ENCODE results near the gene CDKN1B. TPM values are rescaled to one million over a fixed set of nuclear protein-coding genes. Genes with fewer than 3 reads are reported as not detected.

Gene CDKN1B
- total and polyA plus RNA-seq, 2 of the 4 experiments (the other 2 are of a cell fraction): 13.9 to 17.4 TPM

DNA sequence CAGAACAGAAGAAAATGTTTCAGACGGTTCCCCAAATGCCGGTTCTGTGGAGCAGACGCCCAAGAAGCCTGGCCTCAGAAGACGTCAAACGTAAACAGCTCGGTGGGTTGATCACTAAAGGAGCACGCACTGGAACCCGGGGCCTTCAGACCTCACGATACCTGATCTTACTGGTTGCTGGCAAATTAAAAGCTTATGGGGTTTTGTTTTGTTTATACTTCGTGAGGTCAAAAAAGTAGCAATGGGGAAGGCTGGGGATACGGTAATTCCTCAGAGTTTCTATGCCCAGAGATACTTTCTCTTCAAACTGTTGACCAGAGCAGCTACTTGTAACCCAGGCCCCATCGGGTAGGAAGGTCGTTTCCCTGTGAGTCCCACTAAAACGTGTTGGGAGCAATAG, 1.7 kb downstream of the CDKN1B start:
- H2BK120ac ChIP-seq (ENCODE audit: low read depth, low read length): peak overlapping the region; percentile 25
- H2AK9ac ChIP-seq (replicated peaks; ENCODE audit: low read depth, low read length, poor library complexity): no peak overlapping the region
- peak overlapping the region; percentile 99 for H3K4me2 ChIP-seq (ENCODE audit: low read depth, low read length)
- peak overlapping the region; percentile 85 for H3K18ac ChIP-seq (ENCODE audit: low read depth, low read length)
- no TSS peak for BruUV-seq (replicated peaks)
- ChIA-PET CTCF (interaction anchor here (0.6 to 2.4 kb wide), 2 partner anchors 13 to 18 kb away, joined by 3 to 12 read pairs; no protein-coding TSS in a partner anchor), POLR2A (ENCODE audit: unreplicated experiment) (no interaction called here)
- H3K4me1 ChIP-seq (ENCODE audit: control insufficient read depth, insufficient read depth, low read length): peaks cover 17% of the 10 kb centered on the region
- peak overlapping the region; percentile 92 for H3K4ac ChIP-seq (ENCODE audit: low read depth, low read length)
- no peaks in the 10 kb centered on the region for H3K9me3 ChIP-seq (ENCODE audit: control insufficient read depth, insufficient read depth, low read length)
- 0 out of 2 replicates have a peak overlapping the region, but pooled peaks have one; percentile 77 for H2AK5ac ChIP-seq (ENCODE audit: low read depth, low read length)
- H3K9me1 ChIP-seq (ENCODE audit: insufficient read depth, low read length): no peaks in the 10 kb centered on the region; the same call in 1 of the 2 replicates
- peak overlapping the region; percentile 98 for H3K27ac ChIP-seq (ENCODE audit: insufficient read depth, low read length)
- peak overlapping the region; percentile 55 for H4K5ac ChIP-seq (ENCODE audit: low read depth, low read length)
- DNase-seq: peak; percentile 76
- H3K27me3 ChIP-seq (ENCODE audit: control insufficient read depth, insufficient read depth, low read length): no peaks in the 10 kb centered on the region
- peaks cover 24% of the 10 kb centered on the region; the same call in 1 of the 2 replicates for H4K20me1 ChIP-seq (ENCODE audit: insufficient read depth, low read length)
- H2AFZ ChIP-seq (replicated peaks; ENCODE audit: low read length, poor library complexity): no peak overlapping the region
- in situ Hi-C loops (cut with MboI; ENCODE audit: low sequenced_read_pairs): loop anchor here (25.0 kb wide), 1 partner anchor 1007 kb away; no protein-coding TSS in a partner anchor
- no peak overlapping the region for H2BK15ac ChIP-seq (ENCODE audit: low read depth, low read length)
- 0 out of 2 replicates have a peak overlapping the region, but pooled peaks have one; percentile 0 for H2BK20ac ChIP-seq (ENCODE audit: low read depth, low read length)
- H4K8ac ChIP-seq (ENCODE audit: low read depth in 2 of 2, low read length in 2 of 2): peak overlapping the region in 1 of 2 experiments; percentile 54; a peak in 2 of 4 replicates
- peak overlapping the region; percentile 100 for H3K9ac ChIP-seq (ENCODE audit: low read depth, low read length)
- intact Hi-C loops (cut with micrococcal nuclease): loop anchor here (5.0 kb wide), 1 partner anchor 178 kb away; no protein-coding TSS in a partner anchor
- H3K79me1 ChIP-seq (ENCODE audit: low read depth in 1 of 2, low read length in 2 of 2): peaks cover 6 to 26% of the 10 kb centered on the region in 2 experiments
- H3K4me3 ChIP-seq (ENCODE audit: insufficient read depth, low read depth, low read length): peak overlapping the region; percentile 84
- H3K23ac ChIP-seq (ENCODE audit: low read depth, low read length): peak overlapping the region; percentile 96
- H3K36me3 ChIP-seq (ENCODE audit: control insufficient read depth, insufficient read depth, low read length): peaks cover 20% of the 10 kb centered on the region
- no peak for ATAC-seq (ENCODE audit: low read depth)
- 0% methylated on average over 8 of the region's 14 CpGs; no CpG with 5 or more reads in 1 of the 2 experiments for WGBS, 2 experiments (ENCODE audit: extremely low coverage in 2 of 2, insufficient read length in 1 of 2)
- peak overlapping the region; percentile 98 for H3K14ac ChIP-seq (replicated peaks; ENCODE audit: low read depth, low read length)
- dilution Hi-C loops (cut with HindIII; ENCODE audit: low sequenced_read_pairs, unreplicated experiment): no loop called here
- peak overlapping the region; percentile 77 for H4K91ac ChIP-seq (ENCODE audit: insufficient read depth, low read depth, low read length)
- peak; percentile 35; the same call in 1 of the 2 replicates for TF ChIP-seq POLR2A (IDR thresholded peaks at IDR 0.05; ENCODE audit: low read depth, low read length)
- TF ChIP-seq SMC3 (IDR thresholded peaks at IDR 0.05; ENCODE audit: low read depth, low read length): no peak
- H3K56ac ChIP-seq (ENCODE audit: extremely low read depth, insufficient read depth, low read length): peak overlapping the region; percentile 88
- peak overlapping the region; percentile 96 for H2BK5ac ChIP-seq (ENCODE audit: low read depth, low read length, poor library complexity, severe bottlenecking)
